Endothelial cell of umbilical vein (primary cell): Measurements from ENCODE around the gene NR2F2. TPM values are rescaled to one million over a fixed set of nuclear protein-coding genes. Genes with fewer than 3 reads are reported as not detected.

ENCODE experiments used
- BruUV-seq: library from RNA; stranded (reverse); fragments of 400-500 nt; replicated peaks from 2 replicates; lab custom pipeline; 2021; lab: Mats Ljungman, UMichigan
- CTCF ChIA-PET: fragments of 300-600, 350-600 bp; sonication (Branson Sonifier 250); formaldehyde crosslinking; loops from one replicate; lab custom pipeline; 2021; ENCODE audit warnings: antibody characterized with exemption, inconsistent platforms; lab: Charles Lee
- POLR2A ChIA-PET: fragments of 300-600, 350-600 bp; sonication (Branson Sonifier 250); formaldehyde crosslinking; loops from one replicate; lab custom pipeline; 2021; ENCODE audit warnings: antibody characterized with exemption, inconsistent platforms; lab: Charles Lee
- DNase-seq: peaks from one replicate; pipeline ENCODE4 v3.0.0-alpha.2; 2011; ENCODE audit warnings: low read depth, low spot score
- FAIRE-seq: peaks from 2 replicates; lab custom pipeline; 2011; peaks lifted over from hg19 to GRCh38; lab: Jason Lieb, UNC
- H2AFZ ChIP-seq: 2 replicates; pipeline ENCODE4 v1.6.0; 2012; ENCODE audit warnings: low read depth, low read length, control low read depth, inconsistent platforms
- H3K27ac ChIP-seq: 2 replicates; pipeline ENCODE4 v1.5.1; 2011; ENCODE audit warnings: low read depth, mild to moderate bottlenecking, control low read depth, low read length, moderate library complexity; ENCODE audit not compliant: insufficient read depth
- H3K27me3 ChIP-seq, 2 experiments: 2 replicates each; pipeline versions ENCODE4 v1.6.0 to v1.6.1; 2011; ENCODE audit warnings: low read length in 2 of 2, mixed read lengths in 1 of 2; ENCODE audit not compliant: control insufficient read depth in 2 of 2, insufficient read depth in 2 of 2
- H3K36me3 ChIP-seq, 2 experiments: 2 replicates in 1 of 2; 3 replicates in 1 of 2; pipeline ENCODE4 v1.5.1; 2011; ENCODE audit warnings: low read length in 2 of 2, mild to moderate bottlenecking in 1 of 2, moderate library complexity in 1 of 2; ENCODE audit not compliant: control insufficient read depth in 2 of 2, insufficient read depth in 2 of 2; ENCODE audit errors: extremely low read depth in 1 of 2
- H3K4me1 ChIP-seq: 3 replicates; pipeline ENCODE4 v1.5.1; 2011; ENCODE audit warnings: mild to moderate bottlenecking, low read length; ENCODE audit not compliant: control insufficient read depth, insufficient read depth; ENCODE audit errors: extremely low read depth
- H3K4me2 ChIP-seq: 2 replicates; pipeline ENCODE4 v1.6.1; 2011; ENCODE audit warnings: low read length, control low read depth, mixed read lengths; ENCODE audit not compliant: insufficient read depth
- H3K4me3 ChIP-seq, 3 experiments: fragments of 200-600 bp in 1 of 3; sonication (generic), shearing (Covaris generic) in 1 of 3; replicated peaks in 1 of 3; 2 replicates each; pipeline ENCODE4 v1.5.1; 2011 to 2016; ENCODE audit warnings: control low read depth in 3 of 3, low read length in 3 of 3, mild to moderate bottlenecking in 2 of 3, inconsistent platforms in 1 of 3, low read depth in 1 of 3, moderate library complexity in 1 of 3; ENCODE audit not compliant: insufficient read depth in 1 of 3
- H3K79me2 ChIP-seq: 2 replicates; pipeline ENCODE4 v1.6.0; 2012; ENCODE audit warnings: low read length, inconsistent platforms; ENCODE audit not compliant: control insufficient read depth, insufficient read depth
- H3K9ac ChIP-seq: replicated peaks from 2 replicates; pipeline ENCODE3; 2011; ENCODE audit warnings: low read length, control low read depth; ENCODE audit not compliant: insufficient read depth; ENCODE audit errors: extremely low read depth
- H3K9me1 ChIP-seq: replicated peaks from 3 replicates; pipeline ENCODE4 v1.6.0; 2011; ENCODE audit warnings: mild to moderate bottlenecking, low read length; ENCODE audit not compliant: control insufficient read depth, insufficient read depth; ENCODE audit errors: extremely low read depth
- H3K9me3 ChIP-seq: replicated peaks from 2 replicates; pipeline ENCODE4 v1.5.1; 2012; ENCODE audit warnings: low read length, inconsistent platforms; ENCODE audit not compliant: control insufficient read depth, insufficient read depth
- H4K20me1 ChIP-seq: replicated peaks from 2 replicates; pipeline ENCODE3; 2011; ENCODE audit warnings: mild to moderate bottlenecking, low read length; ENCODE audit not compliant: control insufficient read depth, insufficient read depth; ENCODE audit errors: extremely low read depth
- CTCF ChIP-seq, 2 donors: IDR thresholded peaks; 1 replicate in 1 of 2; 2 replicates in 1 of 2; pipeline ENCODE4 v1.5.1; 2011; ENCODE audit warnings: low read length in 2 of 2, mild to moderate bottlenecking in 2 of 2, moderate library complexity in 2 of 2, control low read depth in 1 of 2, inconsistent platforms in 1 of 2, low read depth in 1 of 2; ENCODE audit not compliant: insufficient read depth in 1 of 2; ENCODE audit errors: extremely low read depth in 1 of 2
- FOS ChIP-seq: IDR thresholded peaks from 2 replicates; pipeline ENCODE4 v1.6.1; 2011; ENCODE audit warnings: mild to moderate bottlenecking, low read length, moderate library complexity, borderline replicate concordance; ENCODE audit not compliant: insufficient read depth
- GATA2 ChIP-seq: IDR thresholded peaks from 2 replicates; pipeline ENCODE4 v1.7.0; 2011; ENCODE audit warnings: low read depth, mild to moderate bottlenecking, moderate library complexity, mixed read lengths, low read length; ENCODE audit not compliant: insufficient read length, insufficient read depth
- JUN ChIP-seq: IDR thresholded peaks from 2 replicates; pipeline ENCODE4 v1.6.1; 2011; ENCODE audit warnings: borderline replicate concordance, low read depth; ENCODE audit not compliant: insufficient read length, insufficient read depth
- POLR2A ChIP-seq: IDR thresholded peaks from 2 replicates; pipeline ENCODE4 v1.6.1; 2012; ENCODE audit warnings: low read depth, mild to moderate bottlenecking, control low read depth, low read length
- dilution Hi-C: fragments of 300-500 bp; cut with MboI; formaldehyde crosslinking; loops from one replicate; pipeline ENCODE4 v1.15.0; 2019; ENCODE audit warnings: low sequenced_read_pairs; ENCODE audit not compliant: extremely low pct_ligation_motif_present
- intact Hi-C: fragments of 100-400 bp; cut with micrococcal nuclease; formaldehyde crosslinking; loops from one replicate; pipeline ENCODE4 v1.10.0; 2022
- polyA plus RNA-seq, 4 experiments: library from polyadenylated mRNA; depleted of rRNA in 3 of 4; stranded (reverse) in 3 of 4; unstranded in 1 of 4; fragments of >200 nt; gene quantifications; 2 replicates each; pipeline versions ENCODE4 v1.2.1 to v1.2.3, GENCODE V29; 2011 to 2012; ENCODE audit warnings: missing spikeins in 1 of 4
- total RNA-seq: library from RNA; stranded (reverse); gene quantifications from 2 replicates; pipeline ENCODE4 v1.2.3, GENCODE V29; 2021

Gene NR2F2
- total and polyA plus RNA-seq, 2 donors (not counting 3 experiments of a cell fraction or from before 2014, with no cell fraction given) = 105 to 182 TPM

- H3K9me3 ChIP-seq = no peaks in the 10 kb centered on the region
- ChIA-PET POLR2A (interaction anchor here (0.5 to 3.1 kb wide), 2 partner anchors 32 to 998 kb away, joined by 3 to 12 read pairs; no protein-coding TSS in a partner anchor), CTCF (interaction anchor here (1.2 to 4.7 kb wide), 11 partner anchors 8 to 1655 kb away, joined by 4 to 37 read pairs (median 16); no protein-coding TSS in a partner anchor)
- TF ChIP-seq FOS = no peak
- TF ChIP-seq GATA2 = peak; percentile 56
- no peak for TF ChIP-seq CTCF (IDR thresholded peaks at IDR 0.05; ENCODE audit: extremely low read depth in 1 of 2, insufficient read depth in 1 of 2, low read depth in 1 of 2, low read length in 2 of 2)
- TF ChIP-seq JUN = no peak
- peak; percentile 71 for TF ChIP-seq POLR2A
- H3K79me2 ChIP-seq = peaks cover 96% of the 10 kb centered on the region
- no peaks in the 10 kb centered on the region for H3K36me3 ChIP-seq
- peaks cover 64% of the 10 kb centered on the region for H3K4me1 ChIP-seq
- intact Hi-C loops (loop anchor here (1.0 to 5.0 kb wide), 14 partner anchors 278 to 1478 kb away; no protein-coding TSS in a partner anchor), dilution Hi-C loops (loop anchor here (25.0 kb wide), 1 partner anchor 1013 kb away; no protein-coding TSS in a partner anchor)
- peak overlapping the region; percentile 97 for H3K9ac ChIP-seq
- FAIRE-seq (peak; percentile 37), DNase-seq (peak; percentile 75)
- no peaks in the 10 kb centered on the region for H3K9me1 ChIP-seq
- no peaks in the 10 kb centered on the region for H4K20me1 ChIP-seq
- H2AFZ ChIP-seq = no peak overlapping the region
- no TSS peak for BruUV-seq
- peak overlapping the region; percentile 88 for H3K4me2 ChIP-seq
- H3K4me3 ChIP-seq = peak overlapping the region; percentile 63 to 89 (median 71)
- H3K27me3 ChIP-seq = no peaks in the 10 kb centered on the region
- H3K27ac ChIP-seq = peak overlapping the region; percentile 85
These were observed 4.8 kb upstream of the NR2F2 start for GRCh38 chr15:96325541-96326327.
